PFSK-1 (cell line): Measurements from ENCODE around the gene MRPL52.

Experiments used
- POLR2AphosphoS5 ChIP-seq: IDR thresholded peaks from 2 replicates; pipeline ENCODE4 v1.6.1; 2012; ENCODE audit warnings: low read depth, mild to moderate bottlenecking, control low read depth, low read length, moderate library complexity
- REST ChIP-seq, 2 experiments: IDR thresholded peaks; 2 replicates each; pipeline versions ENCODE4 v1.6.1 to v1.8.0; 2011 to 2012; ENCODE audit warnings: low read depth in 2 of 2, low read length in 2 of 2, control low read depth in 1 of 2, inconsistent platforms in 1 of 2, mild to moderate bottlenecking in 1 of 2, moderate library complexity in 1 of 2; ENCODE audit not compliant: insufficient read depth in 1 of 2
- SIN3A ChIP-seq: IDR thresholded peaks from 2 replicates; pipeline ENCODE4 v1.6.1; 2012; ENCODE audit warnings: mild to moderate bottlenecking, low read length, moderate library complexity, borderline replicate concordance; ENCODE audit not compliant: insufficient read depth
- TAF1 ChIP-seq: IDR thresholded peaks from 2 replicates; pipeline ENCODE4 v1.6.1; 2012; ENCODE audit warnings: low read length, control low read depth, borderline replicate concordance; ENCODE audit not compliant: insufficient read depth

GRCh38 chr14:22875003-22875747 is 45.5 kb downstream of the MRPL52 start:
- TF ChIP-seq TAF1 = no peak
- no peak for TF ChIP-seq SIN3A
- TF ChIP-seq REST (IDR thresholded peaks at IDR 0.05; ENCODE audit: insufficient read depth in 1 of 2, low read depth in 2 of 2, low read length in 2 of 2) = no peak
- TF ChIP-seq POLR2AphosphoS5 = no peak
